HCT116 (cell line): ENCODE data around the gene MEIS2.

Experiments
- EZH2phosphoT487 ChIP-seq: fragments of 200-600 bp; IDR thresholded peaks from 2 replicates; pipeline ENCODE4 v1.6.1; 2018; ENCODE audit warnings: antibody characterized with exemption, borderline replicate concordance
- POLR2A ChIP-seq: IDR thresholded peaks from 2 replicates; pipeline ENCODE4 v1.7.0; 2011; ENCODE audit warnings: borderline replicate concordance; ENCODE audit not compliant: insufficient read depth, insufficient read length; ENCODE audit errors: extremely low read depth
- POLR2AphosphoS5 ChIP-seq: IDR thresholded peaks from 2 replicates; pipeline ENCODE4 v1.6.1; 2011; ENCODE audit warnings: mild to moderate bottlenecking, low read depth, low read length, moderate library complexity
- RAD21 ChIP-seq: IDR thresholded peaks from 2 replicates; pipeline ENCODE4 v1.6.1; 2012; ENCODE audit warnings: low read depth, mild to moderate bottlenecking
- TF ChIP-seq, protein P1 (sequence below), 3 experiments: fragments of 200-600 bp in 1 of 3; sonication (generic) in 1 of 3; IDR thresholded peaks in 2 of 3; conservative IDR thresholded peaks in 1 of 3; 2 replicates each; pipeline ENCODE4 v1.5.1; 2012 to 2017; ENCODE audit warnings: low read depth in 2 of 3, low read length in 2 of 3, antibody characterized with exemption in 1 of 3, borderline replicate concordance in 1 of 3, control low read depth in 1 of 3, mild to moderate bottlenecking in 1 of 3, mixed read lengths in 1 of 3, mixed run types in 1 of 3, moderate library complexity in 1 of 3; ENCODE audit not compliant: insufficient read depth in 1 of 3

DNA sequence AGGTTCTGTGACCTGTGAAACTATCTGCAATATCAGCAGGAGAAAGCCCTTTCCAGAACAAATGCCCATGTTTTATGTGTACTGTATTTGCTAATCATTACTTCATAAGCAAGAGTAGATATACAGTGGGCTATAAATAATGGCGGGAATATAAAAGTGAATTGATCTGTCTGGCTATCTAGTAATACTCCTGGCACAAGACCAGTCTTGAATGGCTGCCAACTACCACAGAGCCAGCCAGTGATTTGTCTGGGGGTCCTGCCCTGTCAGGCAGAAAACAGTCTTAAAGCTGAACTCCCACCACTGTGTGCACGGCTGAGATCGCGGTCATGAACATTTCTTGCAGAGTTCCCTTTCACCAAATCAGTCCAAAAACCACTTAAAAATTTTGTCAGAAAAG lies 176.3 kb downstream of the MEIS2 start:
- TF ChIP-seq RAD21 (no peak), POLR2AphosphoS5 (no peak), EZH2phosphoT487 (no peak), POLR2A (no peak)
- TF ChIP-seq, protein P1, sequence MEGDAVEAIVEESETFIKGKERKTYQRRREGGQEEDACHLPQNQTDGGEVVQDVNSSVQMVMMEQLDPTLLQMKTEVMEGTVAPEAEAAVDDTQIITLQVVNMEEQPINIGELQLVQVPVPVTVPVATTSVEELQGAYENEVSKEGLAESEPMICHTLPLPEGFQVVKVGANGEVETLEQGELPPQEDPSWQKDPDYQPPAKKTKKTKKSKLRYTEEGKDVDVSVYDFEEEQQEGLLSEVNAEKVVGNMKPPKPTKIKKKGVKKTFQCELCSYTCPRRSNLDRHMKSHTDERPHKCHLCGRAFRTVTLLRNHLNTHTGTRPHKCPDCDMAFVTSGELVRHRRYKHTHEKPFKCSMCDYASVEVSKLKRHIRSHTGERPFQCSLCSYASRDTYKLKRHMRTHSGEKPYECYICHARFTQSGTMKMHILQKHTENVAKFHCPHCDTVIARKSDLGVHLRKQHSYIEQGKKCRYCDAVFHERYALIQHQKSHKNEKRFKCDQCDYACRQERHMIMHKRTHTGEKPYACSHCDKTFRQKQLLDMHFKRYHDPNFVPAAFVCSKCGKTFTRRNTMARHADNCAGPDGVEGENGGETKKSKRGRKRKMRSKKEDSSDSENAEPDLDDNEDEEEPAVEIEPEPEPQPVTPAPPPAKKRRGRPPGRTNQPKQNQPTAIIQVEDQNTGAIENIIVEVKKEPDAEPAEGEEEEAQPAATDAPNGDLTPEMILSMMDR (IDR thresholded peaks at IDR 0.05 in 2 of 3, conservative IDR thresholded peaks at IDR 0.05 in 1 of 3; ENCODE audit: borderline replicate concordance in 1 of 3, insufficient read depth in 1 of 3, low read depth in 2 of 3, low read length in 2 of 3) = no peak
